HG02642 (cell line): ENCODE data around the gene OR4D5.

Experiments used
- ATAC-seq: cut with Tn5 transposase; IDR thresholded peaks from one replicate; pipeline ENCODE4 v1.9.1; 2021; ENCODE audit warnings: mild to moderate bottlenecking; ENCODE audit not compliant: unreplicated experiment, poor library complexity

Gene OR4D5

DNA sequence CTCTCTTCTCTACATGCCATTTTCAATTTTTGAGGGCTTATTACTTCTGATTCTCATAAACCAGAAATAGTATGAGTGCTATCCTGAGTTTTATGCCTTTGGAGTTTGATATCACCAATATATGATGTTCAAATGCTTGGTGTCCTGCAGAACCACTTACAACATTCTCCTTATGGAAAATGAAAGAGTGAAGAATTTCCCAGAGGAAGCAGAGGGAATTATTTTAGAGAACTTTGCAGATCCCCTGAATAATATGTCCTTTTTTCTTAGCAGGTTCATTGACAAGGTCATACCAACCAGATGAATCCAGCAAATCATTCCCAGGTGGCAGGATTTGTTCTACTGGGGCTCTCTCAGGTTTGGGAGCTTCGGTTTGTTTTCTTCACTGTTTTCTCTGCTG lies at the start of gene OR4D5:
Gene OR4D5, plus strand, starts transcription at position 301 of the 400 bp plus-strand sequence. Its CDS starts 0 bp downstream, at position 301.
- ATAC-seq = no peak

DNA sequence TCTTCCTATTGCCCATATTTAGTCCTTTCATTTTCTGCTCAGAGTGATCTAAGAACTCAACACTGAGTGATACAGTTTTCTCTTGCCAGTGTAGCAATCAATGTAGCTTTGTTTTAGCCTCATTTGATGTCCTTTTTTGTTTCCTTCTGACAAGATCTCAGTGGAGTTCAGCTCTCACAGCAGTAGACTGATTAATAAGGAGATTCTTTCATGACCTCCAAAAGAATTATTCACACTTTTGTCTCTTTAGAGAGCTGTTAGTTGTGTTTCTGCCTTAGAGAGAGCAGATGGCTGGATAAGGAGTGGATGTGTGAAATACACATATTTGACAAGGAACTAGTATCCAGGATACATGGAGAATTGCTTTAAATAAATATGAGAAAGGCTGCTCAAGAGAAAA lies 47.4 kb upstream of the OR4D5 start:
- no peak for ATAC-seq

DNA sequence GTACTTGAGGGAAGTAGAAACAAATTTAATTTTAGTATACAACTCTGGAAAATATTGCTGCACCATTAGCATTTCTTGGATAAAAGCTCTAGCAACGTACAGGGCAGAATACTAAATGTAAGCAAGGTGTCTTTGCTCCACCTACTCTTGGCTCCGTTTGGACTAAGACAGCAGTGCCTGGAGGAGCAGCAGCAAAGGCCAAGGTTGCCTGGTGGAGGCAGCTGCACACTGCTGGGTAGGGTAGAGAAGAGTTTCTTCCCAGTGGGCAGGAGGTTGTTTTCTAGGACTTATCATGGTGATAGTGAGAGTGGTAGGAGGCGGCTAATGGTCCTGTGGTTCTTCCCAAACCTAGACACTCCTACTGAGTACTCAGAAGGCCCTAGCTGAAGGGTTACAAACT lies 39.6 kb upstream of the OR4D5 start:
- ATAC-seq = no peak

DNA sequence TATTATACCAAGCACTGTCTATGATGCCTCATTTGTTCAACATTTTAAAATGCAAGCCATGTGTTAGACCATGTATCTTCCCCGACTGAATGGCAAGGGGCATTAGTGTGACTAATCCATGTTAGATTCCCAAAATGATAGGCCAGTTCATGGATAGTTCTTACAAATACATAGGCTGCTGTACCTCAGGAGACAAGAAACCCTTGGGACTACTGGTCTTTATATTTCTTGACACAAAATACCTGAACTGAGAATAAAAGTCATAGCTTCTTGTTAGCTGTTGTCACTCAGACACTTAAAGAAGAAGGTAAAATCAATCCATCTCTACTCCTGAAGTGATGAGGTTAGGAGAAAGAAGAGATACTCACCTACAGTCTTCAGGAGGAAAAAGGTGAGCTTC lies 37.5 kb upstream of the OR4D5 start, which contains the start of gene OR8D4:
Gene OR8D4, plus strand, starts transcription at position 301 of the 400 bp plus-strand sequence. CDS start 4,265 bp downstream, outside the sequence.
- ATAC-seq = no peak

DNA sequence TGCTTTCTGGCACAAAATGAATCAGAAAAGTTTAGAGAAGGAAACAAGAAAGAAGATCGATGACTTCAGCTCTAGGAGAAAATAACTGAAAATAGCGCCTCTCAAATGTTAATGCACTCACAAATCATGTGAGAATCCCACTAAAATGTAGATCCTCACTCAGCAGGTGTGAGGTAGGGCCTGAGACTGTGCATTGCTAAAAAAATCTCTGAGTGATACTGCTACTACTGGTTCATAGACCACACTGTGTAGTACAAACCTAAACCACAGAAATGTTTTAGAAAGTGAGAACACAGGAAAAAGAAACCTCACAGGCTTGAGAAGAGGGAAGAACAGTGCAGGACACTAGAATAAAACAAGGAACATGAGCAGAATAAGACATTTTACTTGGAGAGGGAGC lies 35.5 kb upstream of the OR4D5 start:
- ATAC-seq = peak; percentile 50

DNA sequence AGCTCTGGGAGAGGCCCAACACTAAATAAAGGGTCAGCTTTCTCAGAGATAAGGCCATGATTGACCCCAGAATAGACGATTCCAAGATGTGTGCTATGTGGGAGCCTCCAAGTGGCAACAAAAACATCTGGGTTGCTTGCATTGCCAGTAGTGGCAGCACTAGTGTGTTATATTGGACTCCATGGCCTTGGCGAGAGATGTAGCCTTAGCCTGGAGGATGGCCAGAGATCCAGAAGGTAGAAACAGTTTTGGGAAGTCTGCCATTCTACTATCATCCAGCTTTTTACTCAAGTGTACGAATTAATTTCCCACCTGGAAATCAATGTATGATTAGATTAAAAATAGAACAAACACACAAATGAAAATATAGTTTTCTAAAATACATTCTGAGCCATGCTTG lies 34.5 kb upstream of the OR4D5 start:
- ATAC-seq = no peak

DNA sequence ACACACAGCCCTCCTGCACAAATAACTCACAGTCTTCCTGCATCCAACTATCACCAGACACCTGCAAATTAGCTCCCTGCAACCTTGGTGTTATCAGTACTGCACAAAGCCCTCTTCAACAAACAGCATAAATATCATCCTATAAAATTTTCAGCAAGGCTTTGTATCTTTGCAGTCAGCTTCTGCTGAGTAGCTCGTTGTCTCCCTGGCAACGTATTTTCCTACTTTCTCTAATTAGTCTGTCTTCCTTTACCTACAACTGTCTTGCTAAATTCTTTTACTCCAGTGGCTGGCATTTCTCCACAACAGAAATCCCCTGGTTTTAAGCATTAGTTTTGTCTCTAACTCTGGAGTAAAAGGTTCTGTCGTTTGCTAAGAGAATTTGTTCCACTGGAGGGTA lies 33.6 kb upstream of the OR4D5 start:
- ATAC-seq = no peak

DNA sequence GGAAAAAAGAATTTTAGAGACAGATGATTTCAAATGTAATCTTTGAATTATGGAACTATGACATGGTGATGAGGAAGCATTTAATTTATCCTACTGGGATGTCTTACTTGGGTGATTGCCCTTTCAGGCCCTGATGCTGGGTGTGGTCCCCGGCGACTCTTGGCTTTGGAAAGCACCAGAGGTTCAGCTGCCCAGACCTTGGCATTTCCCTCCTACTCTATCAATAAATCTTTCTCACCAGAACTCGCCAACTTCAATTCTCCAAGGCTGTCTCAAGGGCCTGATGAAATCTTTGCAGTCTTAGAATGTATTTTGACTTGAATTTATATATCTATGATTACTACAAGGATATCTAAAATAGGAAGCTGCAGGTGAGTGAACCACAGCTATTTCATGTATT lies 18.5 kb upstream of the OR4D5 start:
- no peak for ATAC-seq

DNA sequence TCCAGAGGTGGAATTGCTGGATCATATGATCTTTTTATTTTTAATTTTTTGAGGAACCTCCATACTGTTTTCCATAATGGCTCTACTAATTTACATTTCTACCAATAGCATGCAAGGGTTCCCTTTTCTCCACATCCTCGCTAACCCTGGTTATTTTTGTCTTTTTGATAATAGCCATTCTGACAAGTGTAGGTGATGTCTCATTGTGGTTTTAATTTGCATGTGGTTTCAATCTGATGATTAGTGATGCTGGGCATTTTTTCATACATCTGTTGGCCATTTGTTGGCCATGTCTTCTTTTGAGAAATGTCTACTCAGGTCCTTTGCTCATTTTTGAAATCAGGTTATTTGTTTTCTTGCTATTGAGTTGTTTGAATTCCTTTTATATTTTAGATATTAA lies 15.4 kb upstream of the OR4D5 start:
- no peak for ATAC-seq

DNA sequence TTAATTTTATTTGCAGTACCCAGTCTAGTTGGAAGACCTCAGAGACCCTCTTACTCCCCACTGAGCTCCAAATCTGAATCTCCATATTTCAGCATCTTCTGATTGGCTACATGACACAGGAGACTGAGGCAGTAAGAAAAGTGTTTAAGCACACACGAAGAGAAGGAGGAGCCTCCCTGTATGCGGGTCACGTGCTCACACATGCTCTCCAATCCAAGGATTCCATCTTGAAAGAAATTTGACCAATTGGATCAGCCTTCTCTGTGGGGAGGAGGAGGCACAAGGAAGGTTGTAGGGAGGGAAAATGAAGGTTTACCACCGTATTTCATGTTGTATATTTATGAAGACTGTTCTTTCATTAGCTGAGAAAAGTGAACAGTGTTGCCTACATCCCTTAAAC lies 3.0 kb downstream of the OR4D5 start:
- no peak for ATAC-seq

DNA sequence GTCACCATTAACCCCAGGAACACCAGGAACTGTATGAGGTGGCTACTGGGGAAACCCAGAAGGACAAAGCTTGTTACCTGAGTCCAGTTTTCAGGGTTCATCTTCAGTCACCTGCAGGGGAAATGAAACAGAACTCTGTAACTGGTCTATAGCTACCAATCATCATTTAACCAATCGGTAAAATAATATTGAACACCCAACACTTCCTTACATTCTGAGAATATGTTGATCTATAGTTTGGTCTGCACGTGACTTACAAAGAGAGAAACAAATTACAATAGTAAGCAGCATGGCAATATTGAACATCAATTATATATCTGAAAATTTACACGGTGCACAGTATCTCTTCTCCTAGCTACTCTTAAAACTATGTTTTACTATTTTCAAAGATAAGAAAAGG lies 4.3 kb downstream of the OR4D5 start, which contains the start of gene OR6T1:
Gene OR6T1, minus strand, starts transcription at position 101 of the 400 bp plus-strand sequence. Its CDS starts 0 bp downstream, at position 101.
- ATAC-seq = no peak

DNA sequence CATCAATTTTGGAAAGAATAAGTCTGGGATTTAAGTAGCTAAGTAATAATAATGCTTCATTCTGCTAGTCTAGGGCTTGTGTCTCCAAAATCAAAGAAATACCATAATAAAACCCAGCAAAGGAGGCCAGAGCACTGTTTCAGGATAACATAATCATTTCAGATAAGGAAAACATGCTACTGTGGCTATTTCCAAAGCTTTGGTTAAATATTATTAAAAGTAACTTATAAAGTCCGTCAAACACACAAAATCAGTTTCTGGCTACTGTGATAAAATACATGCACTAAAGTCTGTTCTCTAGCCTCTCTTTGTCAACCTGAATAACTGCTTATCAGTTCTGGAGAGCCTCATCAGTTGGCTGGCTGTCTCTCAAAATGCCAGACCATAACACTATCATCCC lies 5.7 kb downstream of the OR4D5 start:
- ATAC-seq = no peak

DNA sequence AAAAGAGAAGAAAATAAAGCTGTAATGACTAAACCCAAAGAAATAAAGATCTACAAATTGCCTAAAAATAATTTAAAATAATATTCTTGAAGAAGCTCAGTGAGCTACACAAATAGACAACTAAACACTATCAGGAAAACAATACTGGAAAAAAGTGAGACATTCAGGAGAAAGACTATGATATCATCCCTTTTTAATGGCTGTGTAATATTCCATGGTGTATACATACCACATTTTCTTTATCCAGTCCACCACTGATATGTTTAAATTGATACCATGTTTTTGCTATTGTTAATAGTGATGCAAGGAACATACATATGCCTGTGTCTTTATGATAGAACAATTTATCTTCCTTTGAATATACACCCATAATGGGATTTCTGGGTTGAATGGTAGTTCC lies 17.3 kb downstream of the OR4D5 start:
- ATAC-seq = no peak

DNA sequence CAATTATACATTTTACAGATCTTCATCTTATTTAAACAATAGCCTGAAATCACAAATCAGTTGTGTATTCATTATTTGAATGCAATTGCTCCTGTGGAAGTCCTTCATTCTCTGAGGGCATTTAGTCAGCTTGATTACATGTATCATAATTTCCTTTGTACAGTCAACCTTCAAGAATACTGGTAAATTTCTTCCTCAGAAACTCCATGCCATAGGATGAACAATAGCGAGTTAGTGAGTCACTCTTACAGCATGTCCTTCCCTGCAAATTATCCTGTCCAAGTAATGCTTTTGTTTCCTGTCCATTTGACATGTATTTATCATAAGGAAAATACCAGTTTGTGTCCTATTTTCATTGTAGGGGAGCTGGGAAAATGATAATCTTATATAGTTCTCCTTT lies 34.4 kb downstream of the OR4D5 start:
- ATAC-seq = no peak

DNA sequence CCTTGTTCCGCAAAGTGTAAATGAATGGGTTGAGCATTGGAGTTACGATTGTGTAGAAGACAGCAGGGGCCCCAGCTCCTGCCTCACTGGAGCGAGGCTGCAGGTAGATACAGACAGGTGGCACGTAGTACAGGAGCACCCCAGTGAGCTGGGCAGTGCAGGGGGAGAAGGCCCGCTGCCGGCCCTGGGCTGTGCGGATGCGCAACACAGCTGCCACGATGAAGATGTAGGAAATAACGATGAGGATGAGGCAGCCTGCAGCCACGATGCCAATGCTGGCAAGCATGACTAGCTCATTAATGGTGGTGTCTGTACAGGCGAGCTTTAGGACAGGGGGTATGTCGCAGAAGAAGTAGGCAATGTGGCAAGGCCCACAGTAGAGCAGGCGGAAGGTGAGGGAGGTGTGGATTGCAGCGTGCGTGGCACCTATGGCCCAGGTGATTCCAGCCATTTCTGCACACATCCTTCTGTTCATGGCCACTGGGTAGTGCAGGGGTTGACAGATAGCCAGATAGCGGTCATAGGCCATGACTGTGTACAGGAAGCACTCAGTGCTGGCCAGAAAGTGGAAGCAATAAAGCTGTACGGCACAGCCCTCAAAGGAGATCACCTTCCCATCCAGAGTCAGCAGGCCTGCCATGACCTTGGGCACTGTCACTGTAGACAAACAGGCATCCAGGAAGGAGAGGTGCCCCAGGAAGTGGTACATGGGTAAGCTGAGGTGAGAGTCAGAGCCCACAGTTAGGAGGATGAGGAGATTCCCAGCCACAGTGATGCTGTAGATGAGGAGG lies 37.5 kb downstream of the OR4D5 start:
- ATAC-seq = no peak

DNA sequence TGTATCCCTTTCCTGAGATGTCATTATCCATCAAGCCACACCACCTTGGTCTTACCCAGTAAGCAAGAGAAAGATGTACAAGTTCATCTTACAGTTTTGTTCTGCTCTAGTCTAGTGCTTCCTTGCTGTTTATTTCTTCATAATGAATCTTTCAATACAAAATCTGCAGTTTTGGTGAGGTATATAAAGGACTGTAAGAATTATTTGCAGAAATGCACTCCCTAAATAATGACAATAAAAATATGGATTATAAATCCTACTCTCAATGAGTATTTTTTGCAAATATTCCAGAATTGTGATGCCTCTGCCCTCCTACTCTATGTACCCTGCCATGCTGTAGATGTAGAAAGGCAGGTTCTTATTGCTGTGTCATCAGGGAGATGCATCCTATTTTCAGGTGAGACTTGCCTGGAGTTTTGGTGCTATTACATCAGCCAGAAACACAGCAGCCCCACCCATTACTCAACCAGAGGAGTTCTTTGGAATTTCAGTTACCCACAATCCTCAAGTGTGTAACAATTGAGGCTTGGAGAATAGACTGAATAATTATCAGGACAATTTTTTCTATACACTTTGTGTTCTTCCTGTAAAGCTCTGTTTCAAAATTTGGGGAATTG lies 38.4 kb downstream of the OR4D5 start, which contains the start of gene OR10S1:
Gene OR10S1, minus strand, starts transcription at position 51 of the 617 bp plus-strand sequence. CDS start 117 bp downstream, outside the sequence.
- no peak for ATAC-seq

DNA sequence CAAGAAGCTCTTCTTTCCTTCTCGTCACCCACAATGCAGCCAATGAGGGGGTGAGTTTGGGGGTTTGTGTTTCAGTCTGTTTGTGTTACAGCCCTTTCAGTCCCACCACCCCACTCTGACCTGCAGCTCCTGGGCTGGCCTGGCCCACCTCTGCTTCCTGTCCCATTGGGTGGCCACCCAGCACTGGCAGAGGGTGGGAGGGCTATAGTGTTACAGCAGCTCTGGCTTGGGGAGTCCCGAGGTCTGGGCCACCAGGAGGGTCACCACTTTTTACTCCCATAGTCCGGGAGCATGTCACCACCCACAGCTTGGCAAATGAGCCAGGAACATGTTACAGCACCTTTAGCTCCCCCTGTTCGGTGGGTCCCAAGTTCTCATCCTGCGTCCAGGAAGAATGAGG lies 39.9 kb downstream of the OR4D5 start:
- ATAC-seq = no peak
